Liver (tissue), 9 donors: Measurements from ENCODE around the gene A4GALT. TPM values are rescaled to one million over a fixed set of nuclear protein-coding genes. Genes with fewer than 3 reads are reported as not detected.

Source experiments
- DNase-seq: peaks from one replicate; pipeline ENCODE4 v3.0.0-alpha.2; 2017; ENCODE audit warnings: low spot score
- H3K27ac ChIP-seq, 2 donors: one replicate each; pipeline ENCODE4 v1.7.0; 2013; ENCODE audit warnings: inconsistent platforms in 2 of 2, low read length in 2 of 2, control low read depth in 1 of 2, low read depth in 1 of 2, mild to moderate bottlenecking in 1 of 2
- H3K27me3 ChIP-seq, 4 donors: one replicate each; pipeline versions ENCODE4 v1.6.1 to v1.7.0; 2013; ENCODE audit warnings: low read length in 3 of 4, inconsistent platforms in 1 of 4, mild to moderate bottlenecking in 1 of 4, moderate library complexity in 1 of 4; ENCODE audit not compliant: control insufficient read depth in 4 of 4, insufficient read depth in 4 of 4
- H3K36me3 ChIP-seq, 4 donors: one replicate each; pipeline versions ENCODE4 v1.6.1 to v1.7.0; 2013; ENCODE audit warnings: low read length in 3 of 4, mild to moderate bottlenecking in 3 of 4, low read depth in 1 of 4, moderate library complexity in 1 of 4; ENCODE audit not compliant: control insufficient read depth in 4 of 4, insufficient read depth in 3 of 4
- H3K4me1 ChIP-seq, 4 donors: one replicate each; pipeline versions ENCODE4 v1.6.1 to v1.7.0; 2013; ENCODE audit warnings: low read length in 3 of 4, mild to moderate bottlenecking in 3 of 4, moderate library complexity in 1 of 4; ENCODE audit not compliant: control insufficient read depth in 4 of 4, insufficient read depth in 4 of 4
- H3K4me3 ChIP-seq, 3 donors: one replicate each; pipeline versions ENCODE4 v1.6.1 to v1.7.0; 2013; ENCODE audit warnings: low read length in 3 of 3, control low read depth in 1 of 3, low read depth in 1 of 3, mild to moderate bottlenecking in 1 of 3
- H3K9ac ChIP-seq, 2 donors: one replicate each; pipeline ENCODE4 v1.7.0; 2013; ENCODE audit warnings: low read length in 2 of 2, mild to moderate bottlenecking in 2 of 2, moderate library complexity in 2 of 2, control low read depth in 1 of 2, low read depth in 1 of 2
- H3K9me3 ChIP-seq, 4 donors: one replicate each; pipeline versions ENCODE4 v1.6.1 to v1.7.0; 2013; ENCODE audit warnings: low read length in 3 of 4; ENCODE audit not compliant: control insufficient read depth in 4 of 4
- ATF3 ChIP-seq: IDR thresholded peaks from 2 replicates; pipeline ENCODE4 v1.6.1; 2016; ENCODE audit warnings: antibody characterized with exemption
- EGR1 ChIP-seq, 2 donors: IDR thresholded peaks; 2 replicates each; pipeline ENCODE4 v1.6.1; 2016 to 2018; ENCODE audit warnings: antibody characterized with exemption in 2 of 2, low read depth in 2 of 2
- FOXA1 ChIP-seq: IDR thresholded peaks from 2 replicates; pipeline ENCODE4 v1.6.1; 2016; ENCODE audit warnings: antibody characterized with exemption
- FOXA2 ChIP-seq: IDR thresholded peaks from 2 replicates; pipeline ENCODE4 v1.6.1; 2016; ENCODE audit warnings: antibody characterized with exemption
- GABPA ChIP-seq, 2 donors: IDR thresholded peaks in 1 of 2; conservative IDR thresholded peaks in 1 of 2; 2 replicates each; pipeline ENCODE4 v1.6.1; 2016; ENCODE audit warnings: antibody characterized with exemption in 2 of 2, mild to moderate bottlenecking in 1 of 2, moderate library complexity in 1 of 2
- HNF4A ChIP-seq, 2 donors: conservative IDR thresholded peaks; 2 replicates each; pipeline ENCODE4 v1.6.1; 2016; ENCODE audit warnings: antibody characterized with exemption in 2 of 2, mild to moderate bottlenecking in 2 of 2
- HNF4G ChIP-seq: IDR thresholded peaks from 2 replicates; pipeline ENCODE4 v1.6.1; 2016; ENCODE audit warnings: antibody characterized with exemption
- JUND ChIP-seq, 2 donors: IDR thresholded peaks; 2 replicates each; pipeline ENCODE4 v1.6.1; 2016; ENCODE audit warnings: antibody characterized with exemption in 2 of 2
- NR2F2 ChIP-seq: IDR thresholded peaks from 2 replicates; pipeline ENCODE4 v1.6.1; 2016; ENCODE audit warnings: antibody characterized with exemption
- RAD21 ChIP-seq, 2 donors: IDR thresholded peaks; 2 replicates each; pipeline ENCODE4 v1.6.1; 2016; ENCODE audit warnings: antibody characterized with exemption in 2 of 2, mild to moderate bottlenecking in 2 of 2
- RXRA ChIP-seq, 2 donors: IDR thresholded peaks; 2 replicates each; pipeline ENCODE4 v1.6.1; 2017 to 2018; ENCODE audit warnings: antibody characterized with exemption in 2 of 2, mild to moderate bottlenecking in 1 of 2
- SP1 ChIP-seq: IDR thresholded peaks from 2 replicates; pipeline ENCODE4 v1.6.1; 2018; ENCODE audit warnings: antibody characterized with exemption, mild to moderate bottlenecking
- TAF1 ChIP-seq: conservative IDR thresholded peaks from 2 replicates; pipeline ENCODE4 v1.6.1; 2016; ENCODE audit warnings: antibody characterized with exemption, mild to moderate bottlenecking
- YY1 ChIP-seq: IDR thresholded peaks from 2 replicates; pipeline ENCODE4 v1.6.1; 2016; ENCODE audit warnings: antibody characterized with exemption, mild to moderate bottlenecking
- ZBTB33 ChIP-seq: IDR thresholded peaks from 2 replicates; pipeline ENCODE4 v1.6.1; 2016; ENCODE audit warnings: antibody characterized with exemption
- WGBS: extraction: QIAGEN DNeasy Blood & Tissue Kit; methylation state at CpG from one replicate; pipeline ENCODE4 v1.1.7; 2013; 5-methylcytosine and 5-hydroxymethylcytosine counted together
- polyA plus RNA-seq, 2 donors: library from polyadenylated mRNA; stranded (reverse) in 1 of 2; unstranded in 1 of 2; fragments of 200-250 nt in 1 of 2; fragments of >200 nt in 1 of 2; fragmentation: Nextera tagmentation in 1 of 2; extraction: Ambion mirVana in 1 of 2; gene quantifications; one replicate each; pipeline versions ENCODE4 v1.2.1 to v1.2.3, GENCODE V29; 2013 to 2015
- total RNA-seq, 2 donors: library from RNA; depleted of rRNA; stranded (reverse); fragments of >200 nt; gene quantifications; one replicate each; pipeline ENCODE4 v1.2.3, GENCODE V29; 2014
- TF ChIP-seq, protein P1 (sequence below): IDR thresholded peaks from 2 replicates; pipeline ENCODE4 v1.6.1; 2016; ENCODE audit warnings: antibody characterized with exemption
- TF ChIP-seq, protein P2 (sequence below): fragments of 150-350 bp; IDR thresholded peaks from 2 replicates; pipeline ENCODE4 v1.5.1; 2017; ENCODE audit warnings: improper control_type of control experiment, low read depth, low read length; ENCODE audit not compliant: missing input control
- donor health status: healthy.
- donor health status: healthy.
- donor health status: healthy.
- donor health status: healthy.
- donor health status: healthy.

Gene A4GALT
- total and polyA plus RNA-seq, 4 donors = 1.6 to 8.2 (median 2.0) TPM

DNA sequence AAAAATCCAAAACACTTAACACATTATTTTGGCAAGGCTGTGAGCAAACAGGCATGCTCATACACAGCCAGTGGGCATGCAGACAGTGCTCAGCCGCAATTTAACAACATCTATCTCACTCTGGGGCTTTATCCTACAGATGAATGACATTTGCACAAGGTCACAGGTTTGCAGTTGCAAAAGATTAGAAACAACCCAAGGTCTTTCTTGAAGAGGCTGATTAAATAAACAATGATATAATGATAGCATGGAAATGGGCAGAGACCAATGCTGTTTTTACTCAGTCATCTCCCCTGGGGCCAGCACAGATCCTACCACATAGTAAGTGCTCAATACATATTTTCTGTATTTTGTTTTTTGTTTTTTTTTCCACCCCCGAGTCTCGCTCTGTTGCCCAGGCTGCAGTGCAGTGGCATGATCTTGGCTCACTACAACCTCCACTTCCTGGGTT is 9.4 kb downstream of the A4GALT start:
- Histone ChIP-seq H3K27me3 (no peaks in the 10 kb centered on the region), H3K36me3 (no peaks in the 10 kb centered on the region), H3K27ac (no peak overlapping the region), H3K9me3 (no peaks in the 10 kb centered on the region), H3K4me3 (no peak overlapping the region), H3K4me1 (no peaks in the 10 kb centered on the region), H3K9ac (no peak overlapping the region)
- DNase-seq = no peak
- TF ChIP-seq TAF1 (no peak), FOXA1 (no peak), ZBTB33 (no peak), RXRA (IDR thresholded peaks at IDR 0.05) (no peak), YY1 (no peak), SP1 (no peak), GABPA (IDR thresholded peaks at IDR 0.05 in 1 of 2, conservative IDR thresholded peaks at IDR 0.05 in 1 of 2) (no peak), HNF4A (conservative IDR thresholded peaks at IDR 0.05) (no peak), FOXA2 (no peak)
- TF ChIP-seq, protein P1, sequence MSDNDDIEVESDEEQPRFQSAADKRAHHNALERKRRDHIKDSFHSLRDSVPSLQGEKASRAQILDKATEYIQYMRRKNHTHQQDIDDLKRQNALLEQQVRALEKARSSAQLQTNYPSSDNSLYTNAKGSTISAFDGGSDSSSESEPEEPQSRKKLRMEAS = no peak
- 86% methylated on average over 3 of the region's 3 CpGs for WGBS

DNA sequence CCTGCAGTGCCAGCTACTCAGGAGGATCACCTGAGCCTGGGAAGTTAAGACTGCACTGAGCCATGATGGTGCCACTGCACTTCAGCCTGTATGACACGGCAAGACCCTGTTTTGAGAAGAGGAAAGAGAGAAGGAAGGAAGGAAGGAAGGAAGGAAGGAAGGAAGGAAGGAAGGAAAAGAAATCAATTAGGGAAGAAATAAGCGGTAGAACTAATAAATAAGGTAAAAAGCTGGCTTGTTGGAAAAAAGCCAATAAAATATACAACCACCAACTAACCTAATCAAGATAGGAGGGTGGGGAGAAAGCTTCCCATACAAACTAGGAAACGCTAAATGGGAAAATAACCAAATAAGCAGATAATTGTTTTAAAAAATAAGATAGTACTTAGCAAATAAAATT is 12.3 kb downstream of the A4GALT start:
- Histone ChIP-seq H3K27me3 (no peaks in the 10 kb centered on the region), H3K9ac (no peak overlapping the region), H3K9me3 (no peaks in the 10 kb centered on the region), H3K36me3 (no peaks in the 10 kb centered on the region), H3K27ac (no peak overlapping the region), H3K4me1 (no peaks in the 10 kb centered on the region), H3K4me3 (no peak overlapping the region)
- TF ChIP-seq GABPA (IDR thresholded peaks at IDR 0.05 in 1 of 2, conservative IDR thresholded peaks at IDR 0.05 in 1 of 2) (no peak), FOXA1 (no peak), ZBTB33 (no peak), RXRA (IDR thresholded peaks at IDR 0.05) (no peak), SP1 (no peak), JUND (IDR thresholded peaks at IDR 0.05) (no peak)
- TF ChIP-seq, protein P1 = no peak
- WGBS = 54% methylated on average over 3 of the region's 3 CpGs
- no peak for DNase-seq

DNA sequence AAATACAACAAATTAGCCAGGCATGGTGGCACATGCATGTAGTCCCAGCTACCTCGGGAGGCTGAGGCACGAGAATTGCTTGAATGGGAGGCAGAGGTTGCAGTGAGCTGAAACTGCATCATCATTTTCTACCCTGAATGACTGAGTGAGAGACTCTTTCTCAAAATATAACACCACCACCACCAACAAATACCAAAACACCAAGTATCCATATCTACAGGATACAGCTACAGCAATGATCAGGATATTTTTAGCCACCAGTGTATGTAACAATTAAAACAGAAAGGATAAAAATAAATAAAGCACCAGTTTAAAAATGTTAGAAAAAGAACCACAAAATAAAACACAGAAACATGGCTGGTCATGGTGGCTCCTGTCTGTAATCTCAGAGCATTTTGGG is 13.2 kb downstream of the A4GALT start:
- Histone ChIP-seq H3K9me3 (no peaks in the 10 kb centered on the region), H3K27ac (no peak overlapping the region), H3K9ac (no peak overlapping the region), H3K4me1 (no peaks in the 10 kb centered on the region), H3K27me3 (no peaks in the 10 kb centered on the region), H3K36me3 (no peaks in the 10 kb centered on the region), H3K4me3 (no peak overlapping the region)
- TF ChIP-seq NR2F2 (no peak), RAD21 (IDR thresholded peaks at IDR 0.05) (no peak), HNF4A (conservative IDR thresholded peaks at IDR 0.05) (no peak), TAF1 (no peak), FOXA1 (no peak), ATF3 (no peak), JUND (IDR thresholded peaks at IDR 0.05) (no peak), HNF4G (no peak), RXRA (IDR thresholded peaks at IDR 0.05) (no peak), EGR1 (IDR thresholded peaks at IDR 0.05; ENCODE audit: low read depth in 2 of 2) (no peak), SP1 (no peak), ZBTB33 (no peak), GABPA (IDR thresholded peaks at IDR 0.05 in 1 of 2, conservative IDR thresholded peaks at IDR 0.05 in 1 of 2) (no peak), YY1 (no peak)
- TF ChIP-seq, protein P2, sequence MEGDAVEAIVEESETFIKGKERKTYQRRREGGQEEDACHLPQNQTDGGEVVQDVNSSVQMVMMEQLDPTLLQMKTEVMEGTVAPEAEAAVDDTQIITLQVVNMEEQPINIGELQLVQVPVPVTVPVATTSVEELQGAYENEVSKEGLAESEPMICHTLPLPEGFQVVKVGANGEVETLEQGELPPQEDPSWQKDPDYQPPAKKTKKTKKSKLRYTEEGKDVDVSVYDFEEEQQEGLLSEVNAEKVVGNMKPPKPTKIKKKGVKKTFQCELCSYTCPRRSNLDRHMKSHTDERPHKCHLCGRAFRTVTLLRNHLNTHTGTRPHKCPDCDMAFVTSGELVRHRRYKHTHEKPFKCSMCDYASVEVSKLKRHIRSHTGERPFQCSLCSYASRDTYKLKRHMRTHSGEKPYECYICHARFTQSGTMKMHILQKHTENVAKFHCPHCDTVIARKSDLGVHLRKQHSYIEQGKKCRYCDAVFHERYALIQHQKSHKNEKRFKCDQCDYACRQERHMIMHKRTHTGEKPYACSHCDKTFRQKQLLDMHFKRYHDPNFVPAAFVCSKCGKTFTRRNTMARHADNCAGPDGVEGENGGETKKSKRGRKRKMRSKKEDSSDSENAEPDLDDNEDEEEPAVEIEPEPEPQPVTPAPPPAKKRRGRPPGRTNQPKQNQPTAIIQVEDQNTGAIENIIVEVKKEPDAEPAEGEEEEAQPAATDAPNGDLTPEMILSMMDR = no peak
- 83% methylated on average over 2 of the region's 2 CpGs for WGBS
- no peak for DNase-seq
